Fibroblast of lung (primary cell): Measurements from ENCODE around the gene EZH1. TPM values are rescaled to one million over a fixed set of nuclear protein-coding genes. Genes with fewer than 3 reads are reported as not detected.

Experiments
- DNase-seq, 2 donors: peaks; one replicate each; pipeline versions ENCODE4 v3.0.0 to v3.0.0-alpha.2; 2010; ENCODE audit warnings: low read depth in 2 of 2
- H2AFZ ChIP-seq: 2 replicates; pipeline ENCODE4 v1.5.1; 2012; ENCODE audit warnings: low read length, control low read depth, inconsistent platforms
- H3K27ac ChIP-seq: 2 replicates; pipeline ENCODE4 v1.5.1; 2011; ENCODE audit warnings: low read length, control low read depth; ENCODE audit not compliant: insufficient read depth
- H3K27me3 ChIP-seq: 2 replicates; pipeline ENCODE4 v1.5.1; 2011; ENCODE audit warnings: mild to moderate bottlenecking, low read length; ENCODE audit not compliant: control insufficient read depth, insufficient read depth
- H3K36me3 ChIP-seq: 2 replicates; pipeline ENCODE4 v1.5.1; 2011; ENCODE audit warnings: low read length; ENCODE audit not compliant: control insufficient read depth, insufficient read depth
- H3K4me1 ChIP-seq: 2 replicates; pipeline ENCODE4 v1.5.1; 2011; ENCODE audit warnings: low read length; ENCODE audit not compliant: control insufficient read depth, insufficient read depth; ENCODE audit errors: extremely low read depth
- H3K4me2 ChIP-seq: 2 replicates; pipeline ENCODE4 v1.5.1; 2011; ENCODE audit warnings: low read length, control low read depth; ENCODE audit not compliant: insufficient read depth; ENCODE audit errors: extremely low read depth
- H3K4me3 ChIP-seq, 4 experiments: fragments of 200-600 bp in 1 of 4; sonication (generic) in 1 of 4; replicated peaks in 1 of 4; 2 replicates each; pipeline ENCODE4 v1.5.1; 2011 to 2016; ENCODE audit warnings: low read length in 4 of 4, low read depth in 3 of 4, mild to moderate bottlenecking in 3 of 4, control low read depth in 2 of 4, inconsistent platforms in 1 of 4, mixed read lengths in 1 of 4; ENCODE audit not compliant: insufficient read depth in 1 of 4; ENCODE audit errors: control extremely low read depth in 1 of 4
- H3K79me2 ChIP-seq: 2 replicates; pipeline ENCODE4 v1.5.1; 2012; ENCODE audit warnings: mild to moderate bottlenecking, low read length, inconsistent platforms; ENCODE audit not compliant: control insufficient read depth, insufficient read depth
- H3K9ac ChIP-seq: 2 replicates; pipeline ENCODE4 v1.5.1; 2011; ENCODE audit warnings: mild to moderate bottlenecking, low read length, control low read depth; ENCODE audit not compliant: insufficient read depth
- H3K9me3 ChIP-seq: 2 replicates; pipeline ENCODE4 v1.5.1; 2012; ENCODE audit warnings: low read depth, low read length; ENCODE audit not compliant: control insufficient read depth, insufficient read depth
- H4K20me1 ChIP-seq: 2 replicates; pipeline ENCODE4 v1.5.1; 2011; ENCODE audit warnings: low read length; ENCODE audit not compliant: control insufficient read depth, insufficient read depth; ENCODE audit errors: extremely low read depth
- EZH2 ChIP-seq: IDR thresholded peaks from 2 replicates; pipeline ENCODE4 v1.5.1; 2012; ENCODE audit warnings: low read length, control low read depth, mild to moderate bottlenecking; ENCODE audit errors: missing control alignments
- polyA plus RNA-seq, 2 donors: library from polyadenylated mRNA; depleted of rRNA in 1 of 2; stranded (reverse) in 1 of 2; unstranded in 1 of 2; fragments of >200 nt; gene quantifications; 2 replicates each; pipeline ENCODE4 v1.2.1, GENCODE V29; 2011 to 2012; ENCODE audit warnings: missing spikeins in 1 of 2
- total RNA-seq: library from RNA; depleted of rRNA; stranded (reverse); fragments of >200 nt; gene quantifications from 2 replicates; pipeline ENCODE4 v1.2.1, GENCODE V29; 2014
- TF ChIP-seq, protein P1 (sequence below), 2 donors: IDR thresholded peaks in 1 of 2; conservative IDR thresholded peaks in 1 of 2; 1 replicate in 1 of 2; 2 replicates in 1 of 2; pipeline ENCODE4 v1.5.1; 2011 to 2012; ENCODE audit warnings: low read length in 2 of 2, control low read depth in 1 of 2, inconsistent platforms in 1 of 2, low read depth in 1 of 2, mild to moderate bottlenecking in 1 of 2

Gene EZH1
- total and polyA plus RNA-seq, 2 donors (not counting 1 experiment from before 2014, with no cell fraction given): 28.6 to 31.9 TPM

DNA sequence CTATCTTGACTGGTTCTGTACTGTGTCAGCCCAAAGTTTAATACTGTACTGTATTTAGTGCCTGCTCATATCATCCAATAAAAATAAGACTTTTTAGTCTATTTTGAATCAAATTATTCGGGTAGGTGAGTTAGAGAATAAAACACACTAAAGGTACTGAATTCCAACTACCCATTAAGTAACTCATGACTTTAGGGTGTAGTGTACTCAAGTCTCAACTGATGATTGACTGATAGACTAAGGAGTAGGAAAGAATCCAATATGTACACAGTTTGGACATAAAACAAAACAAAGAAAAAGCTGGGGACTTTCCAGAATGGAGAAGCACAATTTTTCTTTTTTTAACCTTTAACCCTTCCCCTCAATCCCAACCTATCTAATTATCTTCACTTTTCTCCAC, 4.1 kb downstream of the EZH1 start:
- H2AFZ ChIP-seq: no peak overlapping the region
- no peaks in the 10 kb centered on the region for H3K9me3 ChIP-seq
- no peak for DNase-seq
- H3K27me3 ChIP-seq: no peaks in the 10 kb centered on the region
- TF ChIP-seq, protein P1, sequence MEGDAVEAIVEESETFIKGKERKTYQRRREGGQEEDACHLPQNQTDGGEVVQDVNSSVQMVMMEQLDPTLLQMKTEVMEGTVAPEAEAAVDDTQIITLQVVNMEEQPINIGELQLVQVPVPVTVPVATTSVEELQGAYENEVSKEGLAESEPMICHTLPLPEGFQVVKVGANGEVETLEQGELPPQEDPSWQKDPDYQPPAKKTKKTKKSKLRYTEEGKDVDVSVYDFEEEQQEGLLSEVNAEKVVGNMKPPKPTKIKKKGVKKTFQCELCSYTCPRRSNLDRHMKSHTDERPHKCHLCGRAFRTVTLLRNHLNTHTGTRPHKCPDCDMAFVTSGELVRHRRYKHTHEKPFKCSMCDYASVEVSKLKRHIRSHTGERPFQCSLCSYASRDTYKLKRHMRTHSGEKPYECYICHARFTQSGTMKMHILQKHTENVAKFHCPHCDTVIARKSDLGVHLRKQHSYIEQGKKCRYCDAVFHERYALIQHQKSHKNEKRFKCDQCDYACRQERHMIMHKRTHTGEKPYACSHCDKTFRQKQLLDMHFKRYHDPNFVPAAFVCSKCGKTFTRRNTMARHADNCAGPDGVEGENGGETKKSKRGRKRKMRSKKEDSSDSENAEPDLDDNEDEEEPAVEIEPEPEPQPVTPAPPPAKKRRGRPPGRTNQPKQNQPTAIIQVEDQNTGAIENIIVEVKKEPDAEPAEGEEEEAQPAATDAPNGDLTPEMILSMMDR (conservative IDR thresholded peaks at IDR 0.05 in 1 of 2, IDR thresholded peaks at IDR 0.05 in 1 of 2; ENCODE audit: low read depth in 1 of 2, low read length in 2 of 2): no peak
- no peak for TF ChIP-seq EZH2
- no peak overlapping the region for H3K4me2 ChIP-seq
- H3K4me3 ChIP-seq: no peak overlapping the region
- no peaks in the 10 kb centered on the region for H4K20me1 ChIP-seq
- H3K36me3 ChIP-seq: no peaks in the 10 kb centered on the region
- no peak overlapping the region for H3K9ac ChIP-seq
- H3K4me1 ChIP-seq: peaks cover 3% of the 10 kb centered on the region
- H3K27ac ChIP-seq: no peak overlapping the region
- H3K79me2 ChIP-seq: peaks cover 17% of the 10 kb centered on the region

GRCh38 chr17:42725143-42725542, 19.7 kb downstream of the EZH1 start:
- Histone ChIP-seq H3K4me2 (no peak overlapping the region), H2AFZ (no peak overlapping the region), H3K4me1 (no peaks in the 10 kb centered on the region), H3K27ac (no peak overlapping the region), H3K79me2 (no peaks in the 10 kb centered on the region), H3K36me3 (peaks cover 2% of the 10 kb centered on the region), H3K27me3 (no peaks in the 10 kb centered on the region), H4K20me1 (no peaks in the 10 kb centered on the region), H3K9ac (no peak overlapping the region), H3K4me3 (no peak overlapping the region), H3K9me3 (no peaks in the 10 kb centered on the region)
- TF ChIP-seq, protein P1 (conservative IDR thresholded peaks at IDR 0.05 in 1 of 2, IDR thresholded peaks at IDR 0.05 in 1 of 2; ENCODE audit: low read depth in 1 of 2, low read length in 2 of 2): no peak
- TF ChIP-seq EZH2: no peak
- no peak for DNase-seq

DNA sequence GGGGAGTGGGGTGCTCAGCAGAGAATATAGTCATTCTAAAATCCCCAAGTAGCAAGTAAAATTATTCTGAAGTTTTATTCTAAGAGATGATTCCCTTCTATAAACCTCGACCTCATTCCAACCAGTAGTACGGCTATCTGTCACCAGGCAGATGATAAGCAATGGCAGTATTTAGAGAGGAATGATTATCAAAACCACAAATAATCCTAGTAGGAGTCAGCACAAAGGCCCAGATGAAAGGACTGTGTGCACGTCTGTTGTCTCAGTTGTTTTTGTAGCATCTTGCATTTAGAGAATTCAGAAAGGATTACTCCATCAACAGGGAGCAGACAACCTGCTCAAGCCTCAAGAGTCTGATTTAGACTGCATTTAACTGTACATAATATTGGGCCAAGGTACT, 21.2 kb downstream of the EZH1 start:
- no peak for TF ChIP-seq EZH2
- TF ChIP-seq, protein P1 (conservative IDR thresholded peaks at IDR 0.05 in 1 of 2, IDR thresholded peaks at IDR 0.05 in 1 of 2; ENCODE audit: low read depth in 1 of 2, low read length in 2 of 2): no peak

More for the DNA sequence above, 21.2 kb downstream of the EZH1 start:
- H4K20me1 ChIP-seq: no peaks in the 10 kb centered on the region
- no peak overlapping the region for H3K27ac ChIP-seq
- DNase-seq: no peak
- no peak overlapping the region for H3K4me3 ChIP-seq
- H3K4me1 ChIP-seq: no peaks in the 10 kb centered on the region
- no peak overlapping the region for H3K4me2 ChIP-seq
- no peak overlapping the region for H2AFZ ChIP-seq
- no peaks in the 10 kb centered on the region for H3K27me3 ChIP-seq
- peaks cover 4% of the 10 kb centered on the region for H3K36me3 ChIP-seq
- H3K9ac ChIP-seq: no peak overlapping the region
- H3K79me2 ChIP-seq: no peaks in the 10 kb centered on the region
- no peaks in the 10 kb centered on the region for H3K9me3 ChIP-seq
